HG02678 (cell line): ENCODE results near the gene BMI1.
"Not testable (repeated sequence)": the region's sequence is repeated elsewhere in the genome, so short reads cannot be mapped to it uniquely, and the experiment has no call there.

Source experiments
- ATAC-seq: cut with Tn5 transposase; IDR thresholded peaks from one replicate; pipeline ENCODE4 v1.9.1; 2021; ENCODE audit warnings: mild to moderate bottlenecking, moderate library complexity; ENCODE audit not compliant: unreplicated experiment

Gene BMI1

GRCh38 chr10:22320591-22321155 is at the start of gene BMI1:
Gene BMI1 (plus strand): TSS chr10:22321099. CDS start chr10:22326450, 5,351 bp downstream.
- peak; percentile 25 for ATAC-seq

- no peak for ATAC-seq
Observed at GRCh38 chr10:22271786-22272185, 49.1 kb upstream of the BMI1 start.

- ATAC-seq: no peak
Observed at GRCh38 chr10:22278441-22278782, 42.5 kb upstream of the BMI1 start.

GRCh38 chr10:22280078-22280477 is 40.8 kb upstream of the BMI1 start:
- no peak for ATAC-seq

GRCh38 chr10:22285130-22285529 is 35.8 kb upstream of the BMI1 start:
- no peak for ATAC-seq

GRCh38 chr10:22293747-22294404 is 27.0 kb upstream of the BMI1 start:
- ATAC-seq: no peak

- ATAC-seq: no peak
Observed at GRCh38 chr10:22294694-22295093, 26.2 kb upstream of the BMI1 start.

- no peak for ATAC-seq
Observed at GRCh38 chr10:22301193-22301592, 19.7 kb upstream of the BMI1 start.

- no peak for ATAC-seq
Observed at GRCh38 chr10:22303461-22303860, 17.4 kb upstream of the BMI1 start.

- ATAC-seq: no peak
Observed at GRCh38 chr10:22305721-22306120, 15.2 kb upstream of the BMI1 start.

- ATAC-seq: peak; percentile 95
Observed at GRCh38 chr10:22308390-22308789, 12.5 kb upstream of the BMI1 start.

GRCh38 chr10:22309180-22310000 is 11.5 kb upstream of the BMI1 start:
- no peak for ATAC-seq

- not testable (repeated sequence) for ATAC-seq
Observed at GRCh38 chr10:22310012-22310411, 10.9 kb upstream of the BMI1 start.

GRCh38 chr10:22310928-22311327 is 10.0 kb upstream of the BMI1 start:
- ATAC-seq: no peak

GRCh38 chr10:22314852-22315251 is 6.0 kb upstream of the BMI1 start:
- no peak for ATAC-seq

- ATAC-seq: peak; percentile 31
Observed at GRCh38 chr10:22315455-22316285, 5.2 kb upstream of the BMI1 start.

GRCh38 chr10:22316286-22317075 is 4.4 kb upstream of the BMI1 start, which contains the start of gene COMMD3:
Gene COMMD3 (plus strand): TSS chr10:22316388. CDS start chr10:22316418, 30 bp downstream.
- peak; percentile 64 for ATAC-seq

GRCh38 chr10:22317076-22317370 is 3.9 kb upstream of the BMI1 start:
- ATAC-seq: peak; percentile 19

- no peak for ATAC-seq
Observed at GRCh38 chr10:22317771-22318565, 2.9 kb upstream of the BMI1 start.

- no peak for ATAC-seq
Observed at GRCh38 chr10:22318772-22319171, 2.1 kb upstream of the BMI1 start.
